Sigmoid colon (tissue), 4 donors: ENCODE data around the gene NDUFA12.

ENCODE experiments used
- CTCF ChIP-seq, 4 experiments: fragments of 450-650 bp in 3 of 4; fragments of 200-600 bp in 1 of 4; IDR thresholded peaks; one replicate each; pipeline ENCODE4 v1.5.1; 2016 to 2019; ENCODE audit warnings: antibody characterized with exemption in 4 of 4, mild to moderate bottlenecking in 3 of 4, moderate library complexity in 2 of 4
- EP300 ChIP-seq, 4 donors: sonication (generic); formaldehyde crosslinking; IDR thresholded peaks; one replicate each; pipeline ENCODE4 v1.6.1; 2017; ENCODE audit warnings: antibody characterized with exemption in 4 of 4
- POLR2A ChIP-seq, 2 donors: fragments of 450-650 bp; IDR thresholded peaks; one replicate each; pipeline ENCODE4 v1.6.1; 2016; ENCODE audit warnings: antibody characterized with exemption in 2 of 2, mild to moderate bottlenecking in 2 of 2, moderate library complexity in 2 of 2
- POLR2AphosphoS5 ChIP-seq, 4 donors: sonication (generic); formaldehyde crosslinking; IDR thresholded peaks; one replicate each; pipeline ENCODE4 v1.6.1; 2017; ENCODE audit warnings: antibody characterized with exemption in 4 of 4

GRCh38 chr12:94980577-94980976, 22.9 kb downstream of the NDUFA12 start:
- TF ChIP-seq CTCF (IDR thresholded peaks at IDR 0.05) = no peak
- TF ChIP-seq POLR2A (IDR thresholded peaks at IDR 0.05) = no peak
- TF ChIP-seq POLR2AphosphoS5 (IDR thresholded peaks at IDR 0.05) = no peak
- TF ChIP-seq EP300 (IDR thresholded peaks at IDR 0.05) = no peak
